Measurements from ENCODE around the gene DPEP1. TPM values are rescaled to one million over a fixed set of nuclear protein-coding genes. Genes with fewer than 3 reads are reported as not detected.
"Not testable (repeated sequence)": the region's sequence is repeated elsewhere in the genome, so short reads cannot be mapped to it uniquely, and the experiment has no call there.

Gene DPEP1
- total RNA-seq, 2 experiments from 2014 or later = not detected

GRCh38 chr16:89646906-89647305 lies 33.5 kb downstream of the DPEP1 start:
- CTCF ChIA-PET = no interaction called here
- intact Hi-C loops (cut with DNase I, micrococcal nuclease) = no loop called here
- no peaks in the 10 kb centered on the region for H3K27me3 Mint-ChIP-seq

DNA sequence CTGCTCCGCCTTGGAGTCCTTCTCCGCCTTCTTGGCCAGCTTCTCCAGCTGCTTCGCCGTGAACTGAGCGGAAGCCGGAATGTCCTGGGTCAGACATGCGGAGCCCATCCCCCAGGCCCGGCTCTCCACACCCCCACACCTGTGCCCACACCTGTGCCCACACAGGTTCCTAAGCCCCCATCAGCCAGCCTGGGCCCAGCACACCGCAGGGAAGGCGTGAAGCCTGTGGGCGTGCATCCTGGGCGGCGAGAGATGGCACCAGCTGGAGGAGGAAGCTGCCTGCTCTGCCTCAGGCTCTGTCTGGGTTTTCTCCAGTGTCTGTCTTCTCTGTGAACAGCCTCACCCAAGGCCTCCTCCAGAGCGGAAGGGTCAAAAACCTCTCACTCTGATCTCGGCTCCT lies 38.1 kb downstream of the DPEP1 start:
- H3K27me3 Mint-ChIP-seq = no peaks in the 10 kb centered on the region
- POLR2A ChIA-PET = interaction anchor here (0.5 to 0.6 kb wide), 2 partner anchors 58 to 349 kb away, joined by 3 read pairs; no protein-coding TSS in a partner anchor
- H3K27ac Mint-ChIP-seq = no peak overlapping the region
- peaks cover 27% of the 10 kb centered on the region for H3K36me3 Mint-ChIP-seq (ENCODE audit: low read depth)
- H3K4me3 Mint-ChIP-seq = no peak overlapping the region
- DNase-seq (no peak), ATAC-seq (no peak)
- CTCF ChIA-PET = no interaction called here
- H3K4me1 Mint-ChIP-seq = peaks cover 18% of the 10 kb centered on the region
- intact Hi-C loops (cut with DNase I, micrococcal nuclease) = no loop called here
- no peaks in the 10 kb centered on the region for H3K9me3 Mint-ChIP-seq (ENCODE audit: low read depth)

More at GRCh38 chr16:89646906-89647305, 33.5 kb downstream of the DPEP1 start:
- Mint-ChIP-seq H3K36me3 (ENCODE audit: low read depth) (peaks cover 31% of the 10 kb centered on the region), H3K27ac (no peak overlapping the region), H3K4me3 (no peak overlapping the region), H3K9me3 (ENCODE audit: low read depth) (no peaks in the 10 kb centered on the region), H3K4me1 (no peaks in the 10 kb centered on the region)
- no peak for DNase-seq
- no peak for ATAC-seq
- POLR2A ChIA-PET = no interaction called here

- CTCF ChIA-PET = interaction anchor here (0.5 to 1.3 kb wide), 4 partner anchors 12 to 967 kb away, joined by 3 to 4 read pairs (median 3); no protein-coding TSS in a partner anchor
- no peak for DNase-seq
- peaks cover 24% of the 10 kb centered on the region for H3K4me1 Mint-ChIP-seq
- no peaks in the 10 kb centered on the region for H3K9me3 Mint-ChIP-seq (ENCODE audit: low read depth)
- POLR2A ChIA-PET = interaction anchor here (0.6 kb wide), 2 partner anchors 52 to 174 kb away, joined by 3 to 6 read pairs; no protein-coding TSS in a partner anchor
- no peak overlapping the region for H3K27ac Mint-ChIP-seq
- intact Hi-C loops (cut with DNase I, micrococcal nuclease) = no loop called here
- H3K27me3 Mint-ChIP-seq = no peaks in the 10 kb centered on the region
- ATAC-seq = no peak
- H3K36me3 Mint-ChIP-seq (ENCODE audit: low read depth) = peaks cover 20% of the 10 kb centered on the region
- H3K4me3 Mint-ChIP-seq = no peak overlapping the region
These were observed 40.3 kb downstream of the DPEP1 start for GRCh38 chr16:89653656-89654295.

GRCh38 chr16:89655062-89655643 lies 41.7 kb downstream of the DPEP1 start:
- DNase-seq (peak; percentile 4), ATAC-seq (no peak)
- Mint-ChIP-seq H3K4me1 (peaks cover 26% of the 10 kb centered on the region), H3K4me3 (peak overlapping the region; percentile 90), H3K27ac (no peak overlapping the region), H3K36me3 (ENCODE audit: low read depth) (peaks cover 15% of the 10 kb centered on the region), H3K27me3 (no peaks in the 10 kb centered on the region), H3K9me3 (ENCODE audit: low read depth) (no peaks in the 10 kb centered on the region)
- ChIA-PET POLR2A (interaction anchor here (0.6 kb wide), 1 partner anchor 170 kb away, joined by 3 read pairs; no protein-coding TSS in a partner anchor), CTCF (interaction anchor here (0.6 to 1.3 kb wide), 2 partner anchors 40 to 342 kb away, joined by 3 read pairs; no protein-coding TSS in a partner anchor)
- intact Hi-C loops (cut with DNase I, micrococcal nuclease) = loop anchor here in 1 of 2 experiments (5.0 kb wide), 1 partner anchor 47 kb away; the partner anchor contains the start of gene SPATA2L

GRCh38 chr16:89656435-89657121 lies 43.1 kb downstream of the DPEP1 start:
- no peaks in the 10 kb centered on the region for H3K9me3 Mint-ChIP-seq (ENCODE audit: low read depth)
- ChIA-PET CTCF (interaction anchor here (0.5 to 0.6 kb wide), 3 partner anchors 15 to 265 kb away, joined by 3 read pairs; no protein-coding TSS in a partner anchor), POLR2A (interaction anchor here (0.7 kb wide), 1 partner anchor 168 kb away, joined by 4 read pairs; no protein-coding TSS in a partner anchor)
- DNase-seq = no peak
- peaks cover 28% of the 10 kb centered on the region for H3K4me1 Mint-ChIP-seq
- H3K36me3 Mint-ChIP-seq (ENCODE audit: low read depth) = peaks cover 21% of the 10 kb centered on the region
- H3K27me3 Mint-ChIP-seq = no peaks in the 10 kb centered on the region
- ATAC-seq = no peak
- intact Hi-C loops (cut with DNase I, micrococcal nuclease) = loop anchor here (1.0 to 5.0 kb wide), 13 partner anchors 30 to 854 kb away; partner anchors contain the start of genes SPATA2L (in 2 of the 2), APRT (in 1 of the 2), CDK10 (in 1 of the 2) and CDT1 (in 1 of the 2)
- peak overlapping the region; percentile 90 for H3K4me3 Mint-ChIP-seq
- H3K27ac Mint-ChIP-seq = peak overlapping the region; percentile 72

- CTCF ChIA-PET = interaction anchor here (0.6 to 1.5 kb wide), 3 partner anchors 11 to 157 kb away, joined by 3 to 5 read pairs (median 4); no protein-coding TSS in a partner anchor
- peak; percentile 96 for DNase-seq
- POLR2A ChIA-PET = interaction anchor here (0.9 to 1.0 kb wide), 2 partner anchors 92 to 216 kb away, joined by 3 read pairs; partner anchors contain the start of gene TCF25
- Mint-ChIP-seq H3K9me3 (ENCODE audit: low read depth) (no peaks in the 10 kb centered on the region), H3K27me3 (no peaks in the 10 kb centered on the region), H3K4me1 (peaks cover 28% of the 10 kb centered on the region), H3K4me3 (peak within 1 kb of the TSS; percentile 90), H3K27ac (peak within 1 kb of the TSS; percentile 83), H3K36me3 (ENCODE audit: low read depth) (peaks cover 24% of the 10 kb centered on the region)
- peak; percentile 93 for ATAC-seq
- intact Hi-C loops (cut with DNase I, micrococcal nuclease) = loop anchor here (1.0 to 5.0 kb wide), 13 partner anchors 29 to 855 kb away; partner anchors contain the start of genes SPATA2L (in 2 of the 2), APRT (in 1 of the 2), CDK10 (in 1 of the 2) and CDT1 (in 1 of the 2)
These were observed 44.2 kb downstream of the DPEP1 start, which contains the start of the genes CHMP1A and SPATA33 for GRCh38 chr16:89657442-89658220. Gene CHMP1A (minus strand): TSS chr16:89657708. CDS start chr16:89657588, 120 bp downstream. Gene SPATA33 (plus strand): TSS chr16:89657836. CDS start chr16:89657912, 76 bp downstream.

- Mint-ChIP-seq H3K27me3 (no peaks in the 10 kb centered on the region), H3K4me1 (peaks cover 28% of the 10 kb centered on the region), H3K27ac (peak overlapping the region; percentile 83), H3K4me3 (peak overlapping the region; percentile 90), H3K36me3 (ENCODE audit: low read depth) (peaks cover 25% of the 10 kb centered on the region), H3K9me3 (ENCODE audit: low read depth) (no peaks in the 10 kb centered on the region)
- ChIA-PET POLR2A (interaction anchor here (0.9 kb wide), 1 partner anchor 215 kb away, joined by 3 read pairs; the partner anchor contains the start of gene TCF25), CTCF (interaction anchor here (0.7 to 1.5 kb wide), 3 partner anchors 10 to 362 kb away, joined by 3 to 5 read pairs (median 4); no protein-coding TSS in a partner anchor)
- DNase-seq (peak; percentile 44), ATAC-seq (no peak)
- intact Hi-C loops (cut with DNase I, micrococcal nuclease) = loop anchor here in 1 of 2 experiments (5.0 kb wide), 1 partner anchor 44 kb away; the partner anchor contains the start of gene SPATA2L
These were observed 44.9 kb downstream of the DPEP1 start for GRCh38 chr16:89658221-89658879.

DNA sequence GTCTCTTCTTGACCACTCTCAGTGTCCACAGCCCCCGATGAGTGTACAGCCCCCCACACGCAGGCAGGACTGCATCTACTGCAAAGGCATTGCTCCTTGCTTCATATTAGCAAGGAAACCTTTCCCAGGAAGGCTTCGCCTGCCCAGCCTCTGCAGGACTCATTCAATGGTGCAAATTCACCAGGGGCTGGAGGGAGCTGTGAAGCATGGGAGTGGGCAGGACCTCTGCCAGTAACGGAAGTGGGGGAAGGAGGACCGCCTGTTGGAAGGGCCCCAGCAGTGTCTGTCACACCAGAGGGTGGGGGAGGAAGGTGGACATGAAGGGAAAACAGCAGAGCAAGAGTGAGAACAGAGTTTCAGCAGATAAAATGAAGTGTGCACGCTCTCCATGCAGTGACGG lies 46.7 kb downstream of the DPEP1 start:
- intact Hi-C loops (cut with DNase I, micrococcal nuclease) = no loop called here
- POLR2A ChIA-PET = interaction anchor here (0.6 kb wide), 1 partner anchor 134 kb away, joined by 3 read pairs; no protein-coding TSS in a partner anchor
- Mint-ChIP-seq H3K9me3 (ENCODE audit: low read depth) (no peaks in the 10 kb centered on the region), H3K4me3 (no peak overlapping the region), H3K27me3 (no peaks in the 10 kb centered on the region), H3K4me1 (peaks cover 24% of the 10 kb centered on the region), H3K27ac (no peak overlapping the region), H3K36me3 (ENCODE audit: low read depth) (peaks cover 31% of the 10 kb centered on the region)
- DNase-seq (no peak), ATAC-seq (no peak)
- CTCF ChIA-PET = interaction anchor here (0.7 kb wide), 1 partner anchor 40 kb away, joined by 5 read pairs; no protein-coding TSS in a partner anchor

DNA sequence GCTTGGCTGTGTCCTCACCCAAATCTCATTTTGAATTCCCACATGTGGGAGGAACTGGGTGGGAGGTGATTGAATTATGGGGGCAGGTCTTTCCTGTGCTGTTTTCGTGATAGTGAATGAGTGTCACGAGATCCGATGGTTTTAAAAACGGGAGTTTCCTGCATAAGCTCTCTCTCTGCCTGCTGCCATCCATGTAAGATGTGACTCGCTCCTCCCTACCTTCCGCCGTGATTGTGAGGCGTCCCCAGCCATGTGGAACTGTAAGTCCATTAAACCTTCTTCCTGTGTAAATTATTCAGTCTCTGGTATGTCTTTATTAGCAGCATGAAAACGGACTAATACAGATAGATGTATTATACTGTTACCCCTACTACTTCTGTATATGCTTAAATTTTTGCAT lies 47.8 kb downstream of the DPEP1 start:
- H3K4me1 Mint-ChIP-seq = peaks cover 14% of the 10 kb centered on the region
- no peaks in the 10 kb centered on the region for H3K27me3 Mint-ChIP-seq
- ChIA-PET CTCF (interaction anchor here (0.6 kb wide), 1 partner anchor 87 kb away, joined by 3 read pairs; no protein-coding TSS in a partner anchor), POLR2A (no interaction called here)
- DNase-seq = no peak
- no peak overlapping the region for H3K27ac Mint-ChIP-seq
- ATAC-seq = no peak
- no peaks in the 10 kb centered on the region for H3K9me3 Mint-ChIP-seq (ENCODE audit: low read depth)
- peaks cover 29% of the 10 kb centered on the region for H3K36me3 Mint-ChIP-seq (ENCODE audit: low read depth)
- no peak overlapping the region for H3K4me3 Mint-ChIP-seq
- intact Hi-C loops (cut with DNase I, micrococcal nuclease) = no loop called here

- CTCF ChIA-PET; POLR2A ChIA-PET; DNase-seq; H3K9me3 Mint-ChIP-seq (ENCODE audit: low read depth); H3K4me3 Mint-ChIP-seq; H3K27ac Mint-ChIP-seq; intact Hi-C loops (cut with DNase I, micrococcal nuclease); H3K27me3 Mint-ChIP-seq; ATAC-seq: not testable (repeated sequence)
- H3K36me3 Mint-ChIP-seq (ENCODE audit: low read depth) = peaks cover 29% of the 10 kb centered on the region
- H3K4me1 Mint-ChIP-seq = peaks cover 15% of the 10 kb centered on the region
These were observed 50.8 kb downstream of the DPEP1 start for GRCh38 chr16:89664238-89664637.

Measured in activated CD4-positive, alpha-beta T cell treated with anti-CD3 and anti-CD28 coated beads for 36 hours (primary cell).